GM19193 (cell line): ENCODE measurements around the gene RBP3.

ENCODE experiments used
- POLR2A ChIP-seq: IDR thresholded peaks from 4 replicates; pipeline ENCODE4 v1.6.1; 2011; ENCODE audit not compliant: insufficient read depth, insufficient read length; ENCODE audit errors: extremely low read depth

The RBP3 gene

GRCh38 chr10:47403446-47404318 is 55.5 kb downstream of the RBP3 start:
- TF ChIP-seq POLR2A: no peak

- no peak for TF ChIP-seq POLR2A
Observed at GRCh38 chr10:47404446-47404845, 56.3 kb downstream of the RBP3 start.

GRCh38 chr10:47404937-47405336 is 56.8 kb downstream of the RBP3 start:
- no peak for TF ChIP-seq POLR2A

- no peak for TF ChIP-seq POLR2A
Observed at GRCh38 chr10:47405857-47406547, 57.8 kb downstream of the RBP3 start.

GRCh38 chr10:47406548-47406869 is 58.3 kb downstream of the RBP3 start:
- TF ChIP-seq POLR2A: no peak

GRCh38 chr10:47406870-47407691 is 58.9 kb downstream of the RBP3 start:
- TF ChIP-seq POLR2A: no peak
